GM12892 (cell line): ENCODE measurements around the gene GBP6.

Source experiments
- POLR2A ChIP-seq: IDR thresholded peaks from 2 replicates; pipeline ENCODE4 v1.6.1; 2011; ENCODE audit warnings: low read depth, low read length, control low read depth
- POLR2AphosphoS5 ChIP-seq: IDR thresholded peaks from 2 replicates; pipeline ENCODE4 v1.6.1; 2011; ENCODE audit warnings: low read depth, low read length, control low read depth

DNA sequence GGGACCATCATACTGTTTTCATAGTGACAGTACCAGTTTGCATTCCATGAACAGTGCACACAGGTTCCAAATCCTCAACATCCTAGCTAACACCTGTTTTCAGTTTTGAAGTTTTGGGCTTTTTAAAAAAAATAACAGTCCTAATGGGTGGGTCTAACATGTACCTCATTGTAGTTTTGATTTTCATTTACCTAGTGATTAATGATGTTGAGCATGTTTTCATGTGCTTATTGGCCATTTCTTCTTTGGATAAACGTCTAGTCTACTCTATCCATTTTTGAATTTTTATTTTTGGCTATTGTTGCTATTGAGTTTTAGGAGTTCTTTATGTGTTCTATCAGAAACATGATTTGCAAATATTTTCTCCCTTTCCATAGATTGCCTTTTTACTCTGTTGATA is 3.4 kb downstream of the GBP6 start:
- TF ChIP-seq POLR2A (no peak), POLR2AphosphoS5 (no peak)
